WTC11 (cell line): ENCODE data around the gene TGFBRAP1. TPM values are rescaled to one million over a fixed set of nuclear protein-coding genes. Genes with fewer than 3 reads are reported as not detected.

ENCODE experiments used
- ATAC-seq: fragments of 200-7000 bp; cut with Tn5 transposase; 2 replicates; pipeline ENCODE4 v1.10.0; 2021; ENCODE audit warnings: mild to moderate bottlenecking, moderate library complexity
- CTCF ChIA-PET: fragments of 300-600 bp; sonication (Branson Sonifier 250); formaldehyde crosslinking; loops from one replicate; lab custom pipeline; 2021; ENCODE audit warnings: antibody characterized with exemption; lab: Charles Lee
- POLR2A ChIA-PET: fragments of 350-600 bp; sonication (Branson Sonifier 250); formaldehyde crosslinking; loops from one replicate; lab custom pipeline; 2021; ENCODE audit warnings: antibody characterized with exemption; lab: Charles Lee
- DNase-seq: peaks from one replicate; pipeline ENCODE4 v3.0.0; 2021; ENCODE audit warnings: low spot score
- H3K27ac Mint-ChIP-seq: 2 replicates; pipeline ENCODE4 v1.8.0; 2021; ENCODE audit warnings: mixed read lengths
- H3K27me3 Mint-ChIP-seq: 2 replicates; pipeline ENCODE4 v1.8.0; 2021; ENCODE audit warnings: low read depth, mild to moderate bottlenecking, moderate library complexity, mixed read lengths
- H3K36me3 Mint-ChIP-seq: 2 replicates; pipeline ENCODE4 v1.8.0; 2021; ENCODE audit warnings: mixed read lengths
- H3K4me1 Mint-ChIP-seq: 2 replicates; pipeline ENCODE4 v1.8.0; 2022; ENCODE audit warnings: mixed read lengths
- H3K4me3 Mint-ChIP-seq: 2 replicates; pipeline ENCODE4 v1.8.0; 2021; ENCODE audit warnings: mild to moderate bottlenecking, moderate library complexity, mixed read lengths
- H3K9me3 Mint-ChIP-seq: 2 replicates; pipeline ENCODE4 v1.8.0; 2021; ENCODE audit warnings: mixed read lengths
- ARID4B ChIP-seq: sonication (generic); formaldehyde crosslinking; IDR thresholded peaks from 2 replicates; pipeline ENCODE4 v1.8.0; 2023; ENCODE audit warnings: missing genetic modification reagents, mild to moderate bottlenecking, borderline replicate concordance
- CDX4 ChIP-seq: fragments of 250-450 bp; sonication (Bioruptor Pico); IDR thresholded peaks from 2 replicates; pipeline ENCODE4 v1.9.0; 2021; ENCODE audit warnings: moderate library complexity, mild to moderate bottlenecking, inconsistent platforms, borderline replicate concordance
- EMX1 ChIP-seq: fragments of 250-450 bp; sonication (Bioruptor Pico); IDR thresholded peaks from 2 replicates; pipeline ENCODE4 v1.8.0; 2021; ENCODE audit warnings: mild to moderate bottlenecking
- ESRRA ChIP-seq: sonication (generic); formaldehyde crosslinking; IDR thresholded peaks from 2 replicates; pipeline ENCODE4 v1.8.1; 2022; ENCODE audit warnings: mild to moderate bottlenecking, missing genetic modification reagents, borderline replicate concordance
- HMGXB4 ChIP-seq: sonication (generic); formaldehyde crosslinking; IDR thresholded peaks from 2 replicates; pipeline ENCODE4 v1.8.1; 2023; ENCODE audit warnings: mild to moderate bottlenecking, moderate library complexity, missing genetic modification reagents
- JAZF1 ChIP-seq: fragments of 250-450 bp; sonication (Bioruptor Pico); IDR thresholded peaks from 2 replicates; pipeline ENCODE4 v1.9.0; 2021; ENCODE audit warnings: moderate library complexity, mild to moderate bottlenecking, inconsistent platforms
- JUN ChIP-seq: sonication (generic); formaldehyde crosslinking; IDR thresholded peaks from 2 replicates; pipeline ENCODE4 v1.8.0; 2023; ENCODE audit warnings: mild to moderate bottlenecking, missing genetic modification reagents
- MYBL2 ChIP-seq: sonication (generic); formaldehyde crosslinking; IDR thresholded peaks from 2 replicates; pipeline ENCODE4 v1.8.1; 2023; ENCODE audit warnings: mild to moderate bottlenecking, moderate library complexity, missing genetic modification reagents
- NFYB ChIP-seq: sonication (generic); formaldehyde crosslinking; conservative IDR thresholded peaks from 2 replicates; pipeline ENCODE4 v1.8.0; 2022; ENCODE audit warnings: low read depth, missing genetic modification reagents
- NR3C1 ChIP-seq: sonication (generic); formaldehyde crosslinking; conservative IDR thresholded peaks from 2 replicates; pipeline ENCODE4 v1.8.1; 2023; ENCODE audit warnings: low read depth, mild to moderate bottlenecking, missing genetic modification reagents
- OVOL2 ChIP-seq: fragments of 250-450 bp; sonication (Bioruptor Pico); IDR thresholded peaks from 2 replicates; pipeline ENCODE4 v1.9.0; 2021; ENCODE audit warnings: mild to moderate bottlenecking, borderline replicate concordance
- PRRX2 ChIP-seq: fragments of 250-450 bp; sonication (Bioruptor Pico); IDR thresholded peaks from 2 replicates; pipeline ENCODE4 v1.8.0; 2021; ENCODE audit warnings: mild to moderate bottlenecking
- SP1 ChIP-seq: sonication (generic); formaldehyde crosslinking; conservative IDR thresholded peaks from 2 replicates; pipeline ENCODE4 v1.8.1; 2022; ENCODE audit warnings: missing genetic modification reagents
- ZNF219 ChIP-seq: sonication (generic); formaldehyde crosslinking; IDR thresholded peaks from 2 replicates; pipeline ENCODE4 v1.8.0; 2023; ENCODE audit warnings: missing genetic modification reagents, mild to moderate bottlenecking, borderline replicate concordance
- ZNF232 ChIP-seq: sonication (generic); formaldehyde crosslinking; IDR thresholded peaks from 2 replicates; pipeline ENCODE4 v1.8.0; 2022; ENCODE audit warnings: mild to moderate bottlenecking, missing genetic modification reagents
- total RNA-seq: library from RNA; stranded (reverse); gene quantifications from 3 replicates; pipeline ENCODE4 v1.2.3, GENCODE V29; 2021
- TF ChIP-seq, protein P1 (sequence below): sonication (generic); formaldehyde crosslinking; IDR thresholded peaks from 2 replicates; pipeline ENCODE4 v1.8.1; 2022; ENCODE audit warnings: mild to moderate bottlenecking, missing genetic modification reagents, moderate library complexity, borderline replicate concordance
- TF ChIP-seq, protein P2 (sequence below): fragments of 250-450 bp; sonication (Bioruptor Pico); IDR thresholded peaks from 2 replicates; pipeline ENCODE4 v1.9.0; 2021; ENCODE audit warnings: mild to moderate bottlenecking

TGFBRAP1 gene
- total RNA-seq, 1 experiment from 2014 or later = 16.3 TPM

- H3K27me3 Mint-ChIP-seq = no peaks in the 10 kb centered on the region
- TF ChIP-seq HMGXB4 (CRISPR knock-in tag) (no peak), JAZF1 (CRISPR knock-in tag) (no peak), CDX4 (CRISPR knock-in tag) (no peak), ZNF232 (no peak), SP1 (CRISPR knock-in tag) (no peak), NFYB (CRISPR knock-in tag) (no peak), ZNF219 (CRISPR knock-in tag) (no peak), OVOL2 (CRISPR knock-in tag) (no peak), NR3C1 (CRISPR knock-in tag) (no peak)
- TF ChIP-seq, protein P1, sequence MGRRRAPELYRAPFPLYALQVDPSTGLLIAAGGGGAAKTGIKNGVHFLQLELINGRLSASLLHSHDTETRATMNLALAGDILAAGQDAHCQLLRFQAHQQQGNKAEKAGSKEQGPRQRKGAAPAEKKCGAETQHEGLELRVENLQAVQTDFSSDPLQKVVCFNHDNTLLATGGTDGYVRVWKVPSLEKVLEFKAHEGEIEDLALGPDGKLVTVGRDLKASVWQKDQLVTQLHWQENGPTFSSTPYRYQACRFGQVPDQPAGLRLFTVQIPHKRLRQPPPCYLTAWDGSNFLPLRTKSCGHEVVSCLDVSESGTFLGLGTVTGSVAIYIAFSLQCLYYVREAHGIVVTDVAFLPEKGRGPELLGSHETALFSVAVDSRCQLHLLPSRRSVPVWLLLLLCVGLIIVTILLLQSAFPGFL (CRISPR knock-in tag) = no peak
- TF ChIP-seq, all 79 proteins: peak for 0
- no peak for DNase-seq
- ATAC-seq = no peak
- ChIA-PET CTCF (interaction anchor here (1.1 to 1.4 kb wide), 4 partner anchors 18 to 27 kb away, joined by 3 to 6 read pairs (median 4); no protein-coding TSS in a partner anchor), POLR2A (no interaction called here)
- Mint-ChIP-seq H3K4me1 (no peaks in the 10 kb centered on the region), H3K36me3 (peaks cover 12% of the 10 kb centered on the region), H3K9me3 (no peaks in the 10 kb centered on the region), H3K4me3 (no peak overlapping the region), H3K27ac (peak overlapping the region; percentile 38; the same call in 1 of the 2 replicates)
Observed at GRCh38 chr2:105262651-105263091, 66.9 kb downstream of the TGFBRAP1 start.

- no peak for DNase-seq
- H3K4me3 Mint-ChIP-seq = no peak overlapping the region
- no peak overlapping the region for H3K27ac Mint-ChIP-seq
- no peak for TF ChIP-seq ARID4B (CRISPR knock-in tag)
- TF ChIP-seq, protein P2, sequence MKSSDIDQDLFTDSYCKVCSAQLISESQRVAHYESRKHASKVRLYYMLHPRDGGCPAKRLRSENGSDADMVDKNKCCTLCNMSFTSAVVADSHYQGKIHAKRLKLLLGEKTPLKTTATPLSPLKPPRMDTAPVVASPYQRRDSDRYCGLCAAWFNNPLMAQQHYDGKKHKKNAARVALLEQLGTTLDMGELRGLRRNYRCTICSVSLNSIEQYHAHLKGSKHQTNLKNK (CRISPR knock-in tag) = no peak
- no peak for TF ChIP-seq EMX1
- no peak for TF ChIP-seq MYBL2 (CRISPR knock-in tag)
- TF ChIP-seq JUN (CRISPR knock-in tag) = no peak
- TF ChIP-seq OVOL2 (CRISPR knock-in tag) = no peak
- TF ChIP-seq PRRX2 (CRISPR knock-in tag) = no peak
- TF ChIP-seq ESRRA (CRISPR knock-in tag) = no peak
- H3K9me3 Mint-ChIP-seq = no peaks in the 10 kb centered on the region
- ChIA-PET POLR2A (no interaction called here), CTCF (interaction anchor here (1.0 to 1.4 kb wide), 2 partner anchors 25 to 34 kb away, joined by 3 read pairs; no protein-coding TSS in a partner anchor)
- no peaks in the 10 kb centered on the region for H3K27me3 Mint-ChIP-seq
- peaks cover 3% of the 10 kb centered on the region for H3K36me3 Mint-ChIP-seq
- ATAC-seq = no peak
- H3K4me1 Mint-ChIP-seq = peaks cover 5% of the 10 kb centered on the region; the same call in 1 of the 2 replicates
Observed at GRCh38 chr2:105261061-105261460, 68.5 kb downstream of the TGFBRAP1 start.
